ENCODE results near the gene CD40LG.

Gene CD40LG

GRCh38 chrX:136647677-136648360 is at the start of gene CD40LG:
Gene CD40LG, plus strand, starts transcription at chrX:136648158. Its CDS starts 91 bp downstream, at chrX:136648249.
- DNase-seq, result no peak

- DNase-seq, result no peak
Observed at GRCh38 chrX:136598631-136599030, 49.3 kb upstream of the CD40LG start.

GRCh38 chrX:136600059-136600458 is 47.9 kb upstream of the CD40LG start:
- DNase-seq, result no peak

- no peak for DNase-seq
Observed at GRCh38 chrX:136607236-136607635, 40.7 kb upstream of the CD40LG start.

DNA sequence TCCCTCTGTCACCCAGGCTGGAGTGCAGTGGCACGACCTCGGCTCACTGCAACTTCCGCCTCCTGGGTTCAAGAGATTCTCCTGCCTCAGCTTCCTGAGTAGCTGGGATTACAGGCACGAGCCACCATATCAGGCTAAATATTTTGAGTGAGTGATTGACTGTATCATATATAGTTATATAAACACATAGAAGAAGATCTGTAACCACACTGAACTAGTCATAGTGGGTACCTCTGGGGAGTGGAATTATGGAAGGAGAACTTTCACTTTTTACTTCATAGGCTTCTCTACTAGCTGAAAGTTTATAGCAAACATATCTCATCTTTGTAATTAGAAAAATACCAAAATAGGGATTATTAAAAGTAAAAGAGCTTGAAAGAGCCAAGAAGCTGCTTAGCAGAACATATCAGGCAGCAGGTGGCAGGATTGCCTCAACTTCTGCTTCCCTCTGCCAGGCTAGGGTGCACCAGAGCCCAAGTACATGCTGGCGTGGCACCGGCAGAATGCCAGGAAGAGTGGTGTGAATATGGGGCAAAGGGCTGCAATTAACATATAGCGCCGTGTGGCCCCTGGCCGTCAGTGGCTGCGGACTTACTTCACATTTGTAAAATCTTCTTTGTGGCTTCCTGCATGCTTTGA is 39.5 kb upstream of the CD40LG start:
- DNase-seq, result peak in 1 of 2 experiments; percentile 4

DNA sequence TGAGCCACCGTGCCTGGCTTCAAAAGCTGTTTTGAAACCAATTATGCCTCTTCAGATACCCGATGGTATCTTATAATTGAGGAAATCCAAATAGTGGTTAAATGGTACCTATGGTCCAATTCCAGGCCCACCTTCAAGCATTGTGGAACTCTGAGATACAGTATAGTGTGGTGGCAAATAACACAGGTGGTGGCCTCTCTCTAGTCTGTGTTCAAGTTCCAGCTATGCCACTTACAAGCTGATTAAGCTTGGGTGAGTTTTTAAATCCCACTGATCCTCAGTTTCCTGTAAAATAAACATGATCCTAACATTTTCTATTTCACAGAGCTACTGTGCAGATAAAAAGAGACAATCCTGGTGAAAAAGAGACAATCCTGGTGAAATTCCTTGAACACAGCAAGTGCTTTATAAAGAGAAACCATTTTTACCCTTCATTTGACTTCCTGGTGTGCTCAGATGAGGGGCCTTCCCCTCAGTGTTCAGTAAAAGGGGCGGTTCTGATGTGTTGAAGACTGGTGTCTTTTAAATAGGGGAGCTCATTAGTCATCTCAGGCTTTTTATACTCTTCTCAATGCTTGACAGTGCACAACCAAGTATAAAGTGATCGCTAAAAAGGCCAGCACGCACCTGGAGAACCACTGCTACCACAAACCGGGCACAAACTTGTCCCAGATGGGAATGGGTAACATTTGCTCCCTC is 30.8 kb upstream of the CD40LG start:
- no peak for DNase-seq

- DNase-seq, result no peak
Observed at GRCh38 chrX:136619899-136620505, 28.0 kb upstream of the CD40LG start.

DNA sequence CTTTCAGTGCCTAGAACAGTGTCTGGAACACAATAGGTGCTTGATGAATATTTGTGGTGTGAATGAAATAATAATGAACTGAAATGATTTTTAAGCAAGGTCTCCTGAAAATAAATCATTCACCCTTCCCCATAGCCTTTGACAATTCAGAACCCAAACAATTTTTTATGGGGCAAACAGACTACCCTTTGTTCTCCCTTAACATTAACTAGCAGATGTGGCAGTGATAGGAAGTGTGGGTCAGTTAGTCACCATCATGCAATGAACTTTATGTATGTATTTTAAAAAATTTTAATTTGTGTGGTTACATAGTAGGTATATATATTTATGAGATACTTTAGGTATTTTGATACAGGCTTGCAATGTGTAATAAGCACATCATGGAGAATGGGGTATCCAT is 27.2 kb upstream of the CD40LG start:
- no peak for DNase-seq

GRCh38 chrX:136622568-136622967 is 25.4 kb upstream of the CD40LG start:
- DNase-seq, result no peak

- no peak for DNase-seq
Observed at GRCh38 chrX:136623396-136623795, 24.6 kb upstream of the CD40LG start.

DNA sequence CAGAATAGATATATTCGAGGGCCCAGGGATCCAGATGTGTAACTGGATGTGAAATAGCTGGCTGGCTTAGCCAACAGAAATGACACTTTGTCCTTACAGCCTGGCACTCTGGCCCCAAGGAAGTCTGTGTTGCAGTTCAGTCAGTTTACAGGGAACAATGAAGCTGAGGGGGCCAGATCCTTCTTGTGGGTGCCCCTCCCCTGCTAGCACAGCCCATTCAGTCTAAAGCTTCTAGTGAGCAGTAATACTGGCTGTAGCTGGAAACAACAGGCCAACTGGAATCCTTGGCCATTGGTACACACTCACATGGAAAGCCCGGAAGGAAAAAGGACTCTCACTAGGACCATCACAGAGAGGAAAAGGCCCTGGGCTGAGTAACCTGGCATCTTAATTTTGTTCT is 22.7 kb upstream of the CD40LG start:
- no peak for DNase-seq

- no peak for DNase-seq
Observed at GRCh38 chrX:136626237-136626636, 21.7 kb upstream of the CD40LG start.

- no peak for DNase-seq
Observed at GRCh38 chrX:136626891-136627290, 21.1 kb upstream of the CD40LG start.

GRCh38 chrX:136627409-136627808 is 20.5 kb upstream of the CD40LG start:
- DNase-seq, result no peak

- DNase-seq, result no peak
Observed at GRCh38 chrX:136629084-136629750, 18.7 kb upstream of the CD40LG start.

GRCh38 chrX:136630881-136631280 is 17.1 kb upstream of the CD40LG start:
- DNase-seq, result no peak

DNA sequence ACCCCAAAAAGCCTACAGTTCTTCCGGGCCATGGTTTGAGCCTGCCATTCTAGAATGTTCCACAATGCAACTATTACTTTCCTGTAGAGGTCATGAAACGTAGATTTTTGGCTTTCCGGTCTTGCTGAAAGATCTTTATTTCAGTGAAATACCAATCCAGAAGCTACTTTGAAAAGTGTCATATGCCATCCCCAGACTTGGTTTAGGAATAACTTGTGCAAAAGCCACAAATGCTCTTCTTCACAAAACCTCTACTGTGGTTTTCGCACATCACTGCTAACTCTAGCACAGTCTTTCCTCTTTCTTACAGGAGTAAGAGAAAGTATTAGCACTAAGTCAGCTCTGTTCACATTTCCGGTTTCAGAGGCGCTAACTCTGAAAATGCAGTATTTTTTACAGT is 12.7 kb upstream of the CD40LG start:
- no peak for DNase-seq

- DNase-seq, result no peak
Observed at GRCh38 chrX:136636121-136636520, 11.8 kb upstream of the CD40LG start.

- DNase-seq, result no peak
Observed at GRCh38 chrX:136639506-136640176, 8.3 kb upstream of the CD40LG start.

GRCh38 chrX:136643243-136643642 is 4.7 kb upstream of the CD40LG start:
- no peak for DNase-seq

GRCh38 chrX:136646602-136647239 is 1.2 kb upstream of the CD40LG start:
- DNase-seq, result no peak

GRCh38 chrX:136650811-136651210 is 2.9 kb downstream of the CD40LG start:
- DNase-seq, result no peak

All from NCI-H446 (cell line).